ENCODE data around the gene RHOBTB3.

GRCh38 chr5:95809414-95809960 is 78.4 kb downstream of the RHOBTB3 start:
- TF ChIP-seq CTCF (IDR thresholded peaks at IDR 0.05) (no peak), POLR2A (IDR thresholded peaks at IDR 0.05) (no peak), POLR2AphosphoS5 (IDR thresholded peaks at IDR 0.05) (no peak), EP300 (IDR thresholded peaks at IDR 0.05) (no peak)
